ENCODE measurements around the gene APOB. TPM values are rescaled to one million over a fixed set of nuclear protein-coding genes. Genes with fewer than 3 reads are reported as not detected.

APOB gene
- total and polyA plus RNA-seq, 9 donors = 0.13 to 4.8 (median 1.3) TPM

- WGBS, 3 donors = 71 to 78% (median 73%) methylated on average over 7 of the region's 7 CpGs
- Histone ChIP-seq H3K36me3 (no peaks in the 10 kb centered on the region), H3K4me1 (ENCODE audit: insufficient read depth) (no peaks in the 10 kb centered on the region), H3K27me3 (no peaks in the 10 kb centered on the region), H3K4me3 (no peak overlapping the region), H3K9me3 (no peaks in the 10 kb centered on the region), H3K27ac (no peak overlapping the region)
- intact Hi-C loops (cut with DNase I) = no loop called here
- no peak for TF ChIP-seq CTCF (IDR thresholded peaks at IDR 0.05)
- TF ChIP-seq EP300 (IDR thresholded peaks at IDR 0.05) = no peak
- no peak for TF ChIP-seq POLR2A (IDR thresholded peaks at IDR 0.05)
- no peak for DNase-seq
These were observed 61.0 kb downstream of the APOB start for GRCh38 chr2:20982861-20983260.

- H3K36me3 ChIP-seq = no peaks in the 10 kb centered on the region
- peaks cover 1% of the 10 kb centered on the region for H3K4me1 ChIP-seq (ENCODE audit: insufficient read depth)
- DNase-seq = no peak
- intact Hi-C loops (cut with DNase I) = no loop called here
- WGBS, 3 donors = 64 to 67% (median 66%) methylated on average over 4 of the region's 4 CpGs
- no peak overlapping the region for H3K4me3 ChIP-seq
- no peaks in the 10 kb centered on the region for H3K9me3 ChIP-seq
- H3K27ac ChIP-seq = no peak overlapping the region
- H3K27me3 ChIP-seq = no peaks in the 10 kb centered on the region
- no peak for TF ChIP-seq EP300 (IDR thresholded peaks at IDR 0.05)
- no peak for TF ChIP-seq POLR2A (IDR thresholded peaks at IDR 0.05)
- TF ChIP-seq CTCF (IDR thresholded peaks at IDR 0.05) = no peak
These were observed 66.2 kb downstream of the APOB start for GRCh38 chr2:20977520-20978180.

DNA sequence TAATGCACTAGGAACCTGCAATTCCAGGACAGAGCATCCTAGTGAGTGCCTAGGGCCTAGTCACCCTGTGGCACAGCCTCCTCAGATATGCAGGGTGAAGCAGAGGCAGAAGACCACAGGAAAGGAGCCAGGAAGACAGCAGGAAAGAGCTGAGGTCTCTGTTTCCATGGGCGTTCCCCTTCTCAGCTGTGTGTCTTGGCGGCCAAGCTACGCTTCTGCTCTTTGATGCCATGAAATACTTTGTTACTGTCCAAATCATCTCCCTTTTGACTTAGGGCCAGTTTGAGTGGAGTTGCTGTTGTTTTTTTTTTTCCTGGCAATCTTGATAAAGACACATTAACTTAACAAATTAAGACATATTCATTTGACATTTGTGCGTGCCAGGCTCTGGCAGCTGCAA is 67.3 kb downstream of the APOB start:
- WGBS, 3 donors = 72 to 90% (median 86%) methylated on average over 4 of the region's 4 CpGs
- H3K36me3 ChIP-seq = no peaks in the 10 kb centered on the region
- H3K27ac ChIP-seq = no peak overlapping the region
- no peaks in the 10 kb centered on the region for H3K27me3 ChIP-seq
- intact Hi-C loops (cut with DNase I) = no loop called here
- H3K9me3 ChIP-seq = no peaks in the 10 kb centered on the region
- TF ChIP-seq EP300 (IDR thresholded peaks at IDR 0.05) = no peak
- TF ChIP-seq CTCF (IDR thresholded peaks at IDR 0.05) = no peak
- no peak for TF ChIP-seq POLR2A (IDR thresholded peaks at IDR 0.05)
- H3K4me1 ChIP-seq (ENCODE audit: insufficient read depth) = peaks cover 1% of the 10 kb centered on the region
- DNase-seq = no peak
- no peak overlapping the region for H3K4me3 ChIP-seq

DNA sequence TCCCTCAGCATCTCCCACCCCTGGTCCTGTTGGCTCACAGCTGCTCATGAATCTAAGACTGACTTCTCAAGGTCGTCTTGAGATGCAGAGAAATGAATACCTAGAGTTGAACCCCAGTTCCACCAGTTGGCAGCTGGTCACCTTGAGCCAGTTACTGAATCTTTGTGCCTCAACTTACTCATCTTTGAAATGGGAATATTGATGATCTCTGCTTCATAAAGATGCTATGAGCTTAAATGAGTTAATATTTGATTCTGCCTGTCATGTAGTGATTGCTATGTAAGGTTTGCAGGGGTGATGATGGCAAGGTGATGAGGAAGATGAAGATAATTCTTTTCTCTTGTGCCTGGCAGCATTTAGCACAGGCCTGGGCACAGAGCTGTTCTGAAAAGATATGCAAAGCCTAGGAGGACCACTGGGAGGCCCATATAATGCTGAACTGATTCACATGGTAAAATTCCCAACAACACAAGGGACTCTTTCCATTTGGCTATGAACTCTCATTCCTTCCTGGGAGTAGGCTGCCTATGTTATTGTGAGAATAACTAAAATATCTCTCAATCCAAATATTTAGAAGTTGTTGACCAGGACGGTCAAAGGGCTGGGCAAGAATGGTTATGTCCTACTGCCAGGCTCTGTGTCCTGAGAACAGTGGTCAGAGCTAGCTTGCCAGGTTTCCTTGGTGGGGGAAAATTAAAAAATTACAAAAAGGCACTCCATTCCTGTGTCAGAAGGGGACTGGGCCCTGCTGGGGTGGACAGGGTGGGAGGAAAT is 70.9 kb downstream of the APOB start:
- Histone ChIP-seq H3K4me1 (ENCODE audit: insufficient read depth) (peaks cover 1% of the 10 kb centered on the region), H3K36me3 (no peaks in the 10 kb centered on the region), H3K27ac (no peak overlapping the region), H3K4me3 (no peak overlapping the region), H3K27me3 (no peaks in the 10 kb centered on the region), H3K9me3 (no peaks in the 10 kb centered on the region)
- TF ChIP-seq POLR2A (IDR thresholded peaks at IDR 0.05) = no peak
- no peak for TF ChIP-seq EP300 (IDR thresholded peaks at IDR 0.05)
- no peak for TF ChIP-seq CTCF (IDR thresholded peaks at IDR 0.05)
- DNase-seq = no peak
- intact Hi-C loops (cut with DNase I) = no loop called here
- WGBS, 3 donors = 17 to 43% (median 22%) methylated on average over 2 of the region's 2 CpGs
